ENCODE measurements around the gene MEGF8.
A peak's percentile ranks its signal among the peaks of the same experiment; 100 is the strongest.

The MEGF8 gene

GRCh38 chr19:42306646-42307045, 18.8 kb upstream of the MEGF8 start:
- no peaks in the 10 kb centered on the region for H3K36me3 ChIP-seq (ENCODE audit: insufficient read depth, low read length)
- no peaks in the 10 kb centered on the region for H3K9me3 ChIP-seq (ENCODE audit: control insufficient read depth, insufficient read depth, low read length)
- H3K9ac ChIP-seq (ENCODE audit: low read depth, low read length): no peak overlapping the region; the same call in 1 of the 2 replicates
- peaks cover 7% of the 10 kb centered on the region; the same call in 1 of the 2 replicates for H3K4me1 ChIP-seq (ENCODE audit: insufficient read depth, low read length)

GRCh38 chr19:42309686-42310085, 15.7 kb upstream of the MEGF8 start:
- no peaks in the 10 kb centered on the region for H3K36me3 ChIP-seq (ENCODE audit: insufficient read depth, low read length)
- no peaks in the 10 kb centered on the region for H3K9me3 ChIP-seq (ENCODE audit: control insufficient read depth, insufficient read depth, low read length)
- H3K9ac ChIP-seq (ENCODE audit: low read depth, low read length): no peak overlapping the region
- H3K4me1 ChIP-seq (ENCODE audit: insufficient read depth, low read length): no peaks in the 10 kb centered on the region

- Histone ChIP-seq H3K9ac (ENCODE audit: low read depth, low read length) (no peak overlapping the region), H3K36me3 (ENCODE audit: insufficient read depth, low read length) (no peaks in the 10 kb centered on the region), H3K9me3 (ENCODE audit: control insufficient read depth, insufficient read depth, low read length) (no peaks in the 10 kb centered on the region), H3K4me1 (ENCODE audit: insufficient read depth, low read length) (no peaks in the 10 kb centered on the region)
Measured at GRCh38 chr19:42311657-42312056, 13.8 kb upstream of the MEGF8 start.

GRCh38 chr19:42312370-42312769, 13.1 kb upstream of the MEGF8 start:
- no peak overlapping the region for H3K9ac ChIP-seq (ENCODE audit: low read depth, low read length)
- no peaks in the 10 kb centered on the region for H3K9me3 ChIP-seq (ENCODE audit: control insufficient read depth, insufficient read depth, low read length)
- no peaks in the 10 kb centered on the region for H3K36me3 ChIP-seq (ENCODE audit: insufficient read depth, low read length)
- no peaks in the 10 kb centered on the region for H3K4me1 ChIP-seq (ENCODE audit: insufficient read depth, low read length)

GRCh38 chr19:42313096-42313839, 12.2 kb upstream of the MEGF8 start, which contains the start of gene TMEM145:
Gene TMEM145 (plus strand): TSS chr19:42313309. CDS start chr19:42313377, 68 bp downstream.
- Histone ChIP-seq H3K36me3 (ENCODE audit: insufficient read depth, low read length) (no peaks in the 10 kb centered on the region), H3K9ac (ENCODE audit: low read depth, low read length) (peak within 1 kb of the TSS; percentile 88), H3K4me1 (ENCODE audit: insufficient read depth, low read length) (no peaks in the 10 kb centered on the region), H3K9me3 (ENCODE audit: control insufficient read depth, insufficient read depth, low read length) (no peaks in the 10 kb centered on the region)

GRCh38 chr19:42313840-42314755, 11.3 kb upstream of the MEGF8 start:
- Histone ChIP-seq H3K4me1 (ENCODE audit: insufficient read depth, low read length) (no peaks in the 10 kb centered on the region), H3K9ac (ENCODE audit: low read depth, low read length) (peak overlapping the region; percentile 88; the same call in 1 of the 2 replicates), H3K36me3 (ENCODE audit: insufficient read depth, low read length) (no peaks in the 10 kb centered on the region), H3K9me3 (ENCODE audit: control insufficient read depth, insufficient read depth, low read length) (no peaks in the 10 kb centered on the region)

- Histone ChIP-seq H3K9me3 (ENCODE audit: control insufficient read depth, insufficient read depth, low read length) (no peaks in the 10 kb centered on the region), H3K4me1 (ENCODE audit: insufficient read depth, low read length) (no peaks in the 10 kb centered on the region), H3K36me3 (ENCODE audit: insufficient read depth, low read length) (no peaks in the 10 kb centered on the region), H3K9ac (ENCODE audit: low read depth, low read length) (no peak overlapping the region)
Measured at GRCh38 chr19:42315024-42315423, 10.4 kb upstream of the MEGF8 start.

- Histone ChIP-seq H3K9me3 (ENCODE audit: control insufficient read depth, insufficient read depth, low read length) (no peaks in the 10 kb centered on the region), H3K9ac (ENCODE audit: low read depth, low read length) (no peak overlapping the region), H3K4me1 (ENCODE audit: insufficient read depth, low read length) (no peaks in the 10 kb centered on the region), H3K36me3 (ENCODE audit: insufficient read depth, low read length) (no peaks in the 10 kb centered on the region)
Measured at GRCh38 chr19:42316223-42317211, 8.9 kb upstream of the MEGF8 start.

- H3K4me1 ChIP-seq (ENCODE audit: insufficient read depth, low read length): no peaks in the 10 kb centered on the region
- no peaks in the 10 kb centered on the region for H3K9me3 ChIP-seq (ENCODE audit: control insufficient read depth, insufficient read depth, low read length)
- H3K9ac ChIP-seq (ENCODE audit: low read depth, low read length): no peak overlapping the region
- no peaks in the 10 kb centered on the region for H3K36me3 ChIP-seq (ENCODE audit: insufficient read depth, low read length)
Measured at GRCh38 chr19:42317535-42317934, 7.9 kb upstream of the MEGF8 start.

- H3K9ac ChIP-seq (ENCODE audit: low read depth, low read length): no peak overlapping the region
- no peaks in the 10 kb centered on the region; the same call in 1 of the 2 replicates for H3K4me1 ChIP-seq (ENCODE audit: insufficient read depth, low read length)
- H3K36me3 ChIP-seq (ENCODE audit: insufficient read depth, low read length): no peaks in the 10 kb centered on the region
- H3K9me3 ChIP-seq (ENCODE audit: control insufficient read depth, insufficient read depth, low read length): no peaks in the 10 kb centered on the region
Measured at GRCh38 chr19:42322305-42322704, 3.1 kb upstream of the MEGF8 start.

GRCh38 chr19:42323473-42323851, 2.0 kb upstream of the MEGF8 start:
- Histone ChIP-seq H3K36me3 (ENCODE audit: insufficient read depth, low read length) (no peaks in the 10 kb centered on the region), H3K4me1 (ENCODE audit: insufficient read depth, low read length) (no peaks in the 10 kb centered on the region; the same call in 1 of the 2 replicates), H3K9me3 (ENCODE audit: control insufficient read depth, insufficient read depth, low read length) (no peaks in the 10 kb centered on the region), H3K9ac (ENCODE audit: low read depth, low read length) (peak overlapping the region; percentile 63; the same call in 1 of the 2 replicates)

GRCh38 chr19:42323852-42324654, 1.4 kb upstream of the MEGF8 start:
- Histone ChIP-seq H3K4me1 (ENCODE audit: insufficient read depth, low read length) (no peaks in the 10 kb centered on the region; the same call in 1 of the 2 replicates), H3K36me3 (ENCODE audit: insufficient read depth, low read length) (no peaks in the 10 kb centered on the region), H3K9ac (ENCODE audit: low read depth, low read length) (peak overlapping the region; percentile 63; the same call in 1 of the 2 replicates), H3K9me3 (ENCODE audit: control insufficient read depth, insufficient read depth, low read length) (no peaks in the 10 kb centered on the region)

GRCh38 chr19:42324655-42325307, 654 bp upstream of the MEGF8 start:
- no peaks in the 10 kb centered on the region; the same call in 1 of the 2 replicates for H3K4me1 ChIP-seq (ENCODE audit: insufficient read depth, low read length)
- no peaks in the 10 kb centered on the region for H3K36me3 ChIP-seq (ENCODE audit: insufficient read depth, low read length)
- H3K9ac ChIP-seq (ENCODE audit: low read depth, low read length): peak overlapping the region; percentile 63
- H3K9me3 ChIP-seq (ENCODE audit: control insufficient read depth, insufficient read depth, low read length): no peaks in the 10 kb centered on the region

Data from ES-I3 (cell line).